HG02943 (cell line): ENCODE measurements around the gene SSUH2.
A peak's percentile ranks its signal among the peaks of the same experiment; 100 is the strongest.
"Not testable (repeated sequence)": the region's sequence is repeated elsewhere in the genome, so short reads cannot be mapped to it uniquely, and the experiment has no call there.

Experiments
- ATAC-seq: cut with Tn5 transposase; IDR thresholded peaks from one replicate; pipeline ENCODE4 v1.9.1; 2021; ENCODE audit warnings: mild to moderate bottlenecking, low read depth, moderate library complexity; ENCODE audit not compliant: unreplicated experiment

SSUH2 gene

GRCh38 chr3:8593021-8593827, 51.4 kb downstream of the SSUH2 start:
- ATAC-seq = no peak

GRCh38 chr3:8589880-8590556, 54.6 kb downstream of the SSUH2 start:
- ATAC-seq = no peak

DNA sequence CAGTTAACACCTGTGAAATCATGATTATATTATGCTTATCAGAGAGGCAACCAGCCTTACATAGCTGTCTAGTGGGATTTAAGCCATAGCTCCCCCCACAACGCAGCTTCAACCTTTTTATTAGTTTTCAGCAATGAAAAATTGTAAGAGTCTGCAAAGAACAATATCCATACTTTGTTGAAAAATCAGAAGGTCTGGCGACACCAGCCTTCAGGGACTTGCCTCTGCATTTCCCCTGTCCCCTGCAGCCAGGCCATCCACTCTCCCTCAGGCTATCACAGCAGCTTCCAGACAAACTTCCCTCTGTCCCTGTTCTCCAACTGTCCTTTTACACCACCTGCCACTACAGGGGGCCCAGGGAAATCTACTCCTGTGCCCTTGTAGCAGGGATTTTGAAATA, 59.9 kb downstream of the SSUH2 start:
- ATAC-seq = no peak

GRCh38 chr3:8581806-8582445, 62.7 kb downstream of the SSUH2 start:
- no peak for ATAC-seq

- no peak for ATAC-seq
Observed at GRCh38 chr3:8581373-8581772, 63.2 kb downstream of the SSUH2 start.

GRCh38 chr3:8580434-8580833, 64.2 kb downstream of the SSUH2 start:
- not testable (repeated sequence) for ATAC-seq

DNA sequence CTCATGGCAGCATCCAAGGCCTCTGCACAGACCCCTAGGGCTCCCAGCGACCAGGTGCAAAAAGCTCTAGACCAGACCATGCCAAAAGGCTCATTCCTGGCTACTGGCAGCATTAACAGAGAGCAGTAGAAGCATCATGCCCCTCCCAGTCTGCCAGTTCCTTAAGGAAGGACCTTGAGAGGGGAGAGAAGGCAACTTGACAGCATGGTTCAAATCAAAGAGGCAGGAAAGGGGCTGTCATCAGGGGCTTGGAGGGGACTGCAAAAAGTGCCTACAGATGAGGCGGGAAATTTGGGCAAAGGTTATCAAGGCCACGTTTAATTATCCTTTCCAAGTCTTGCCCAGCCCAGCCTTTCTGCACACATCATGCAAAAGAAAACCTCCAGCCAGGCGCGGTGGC, 64.7 kb downstream of the SSUH2 start:
- no peak for ATAC-seq

DNA sequence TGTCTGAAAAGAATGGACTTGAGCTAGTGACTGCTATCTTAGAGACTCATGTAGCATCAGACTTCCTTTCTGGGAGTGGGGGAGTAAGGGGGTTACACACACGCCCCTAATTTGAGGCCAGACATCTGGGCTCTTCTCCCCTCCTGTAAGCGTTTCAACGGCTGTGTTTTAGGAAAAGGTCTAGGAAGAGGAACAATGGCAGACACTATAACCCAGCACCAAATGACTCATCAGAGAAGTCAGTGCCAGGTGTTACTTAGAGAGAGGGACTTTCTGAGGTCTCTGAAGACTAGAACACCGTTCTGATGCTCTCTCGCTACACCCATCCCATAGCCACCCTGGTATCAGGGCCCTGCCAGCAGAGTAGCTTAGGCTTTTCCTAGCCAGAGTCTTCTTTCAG, 65.5 kb downstream of the SSUH2 start:
- peak; percentile 96 for ATAC-seq

GRCh38 chr3:8578282-8578681, 66.3 kb downstream of the SSUH2 start:
- no peak for ATAC-seq

DNA sequence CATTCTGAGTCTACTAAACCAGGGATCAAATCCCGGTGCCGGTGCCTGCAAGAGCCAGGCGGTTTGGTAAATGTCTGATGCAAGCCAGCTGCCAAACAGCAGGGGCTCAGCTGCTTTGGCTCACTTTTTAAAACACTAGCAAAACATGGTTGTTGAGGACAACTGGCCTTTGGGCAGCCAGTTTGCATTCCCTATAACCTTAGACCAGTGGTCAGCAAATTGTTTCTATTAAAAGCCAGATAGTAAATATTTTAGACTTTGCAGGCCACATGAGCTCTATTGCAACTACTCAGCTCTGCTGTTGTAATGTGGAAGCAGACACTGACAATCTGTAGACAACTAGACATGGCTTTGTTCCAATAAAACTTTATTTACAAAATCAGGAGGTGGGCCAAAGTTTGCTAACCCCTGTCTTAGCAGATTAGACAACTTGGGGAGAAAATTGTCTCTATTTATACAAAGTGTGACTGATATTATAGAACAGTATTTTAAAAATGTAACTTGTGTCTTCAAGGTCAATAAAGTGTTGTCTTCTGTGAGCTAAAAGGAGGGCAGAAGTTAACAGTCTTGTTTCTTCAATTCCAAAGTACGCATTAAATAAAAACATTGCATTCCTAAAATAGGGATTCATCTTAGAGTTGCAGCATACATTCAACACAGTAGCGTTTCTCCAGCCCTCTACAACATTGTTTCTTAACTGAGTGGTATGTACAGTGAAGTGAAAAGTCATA, 67.6 kb downstream of the SSUH2 start:
- ATAC-seq = no peak

DNA sequence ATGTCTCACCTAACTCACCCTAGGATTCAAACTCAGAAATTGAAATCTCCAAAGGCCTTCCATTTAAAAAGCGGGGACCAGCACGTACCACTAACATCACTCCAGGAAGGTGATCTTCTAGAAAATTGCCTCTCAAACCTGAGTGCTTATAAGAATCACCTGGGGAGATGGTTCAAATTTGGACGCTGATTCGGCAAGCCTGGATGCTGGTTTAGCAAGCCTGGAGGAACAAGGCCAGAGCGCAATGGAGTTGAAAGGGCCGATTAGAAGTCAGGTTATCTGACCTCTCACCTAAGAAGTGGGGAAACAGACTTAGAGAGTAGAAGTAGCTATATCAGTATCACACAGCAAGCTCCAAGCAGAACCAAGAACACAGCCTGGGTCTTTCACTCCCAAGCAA, 68.2 kb downstream of the SSUH2 start:
- ATAC-seq = no peak

- ATAC-seq = no peak
Observed at GRCh38 chr3:8575364-8576104, 69.1 kb downstream of the SSUH2 start.

GRCh38 chr3:8574670-8575322, 69.8 kb downstream of the SSUH2 start:
- ATAC-seq = no peak

DNA sequence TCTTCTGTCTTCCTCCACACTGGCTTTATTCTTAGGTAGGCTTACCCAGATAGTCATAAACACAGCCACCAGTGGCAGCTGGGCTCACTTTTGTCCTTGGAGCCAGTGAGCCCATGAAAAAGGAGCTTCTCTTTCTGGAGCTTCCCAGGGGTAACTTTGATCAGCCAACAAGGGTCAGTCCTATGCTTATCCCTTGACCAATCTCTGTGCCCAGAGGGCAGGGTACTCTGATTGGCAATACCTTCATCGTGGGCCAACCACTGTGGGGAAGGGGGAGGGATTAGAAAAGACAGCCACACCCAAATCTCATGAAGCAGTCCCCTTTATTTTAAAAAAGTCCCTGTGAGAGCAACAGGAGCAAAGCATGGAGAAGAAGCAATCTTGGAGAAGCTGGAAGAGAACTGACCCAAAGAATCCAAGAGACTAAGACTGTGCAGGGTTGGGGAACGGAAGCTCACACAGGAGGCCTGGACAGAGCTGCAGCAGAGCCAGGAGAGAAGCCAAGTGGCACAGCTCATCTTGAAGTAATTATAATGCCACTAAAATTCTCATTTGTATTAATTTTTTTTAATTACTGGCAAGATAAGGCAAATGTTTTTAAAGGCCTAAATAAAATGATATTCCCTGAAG, 70.4 kb downstream of the SSUH2 start:
- ATAC-seq = no peak

GRCh38 chr3:8573342-8573926, 71.2 kb downstream of the SSUH2 start:
- no peak for ATAC-seq

- ATAC-seq = no peak
Observed at GRCh38 chr3:8571256-8571655, 73.3 kb downstream of the SSUH2 start.
